HEK293T (cell line): ENCODE measurements around the gene PDX1.

Experiments
- ARNT ChIP-seq: fragments of 450-650 bp; IDR thresholded peaks from 2 replicates; pipeline ENCODE4 v1.6.1; 2017; ENCODE audit warnings: mild to moderate bottlenecking
- BHLHE40 ChIP-seq: fragments of 450-650 bp; IDR thresholded peaks from 2 replicates; pipeline ENCODE4 v1.6.1; 2016; ENCODE audit warnings: mild to moderate bottlenecking, moderate library complexity, borderline replicate concordance
- ELF4 ChIP-seq: fragments of 450-650 bp; IDR thresholded peaks from 2 replicates; pipeline ENCODE4 v1.6.1; 2017; ENCODE audit warnings: antibody characterized with exemption
- FOXK2 ChIP-seq: fragments of 450-650 bp; IDR thresholded peaks from 2 replicates; pipeline ENCODE4 v1.6.1; 2016; ENCODE audit warnings: mild to moderate bottlenecking
- FOXM1 ChIP-seq: fragments of 450-650 bp; IDR thresholded peaks from 2 replicates; pipeline ENCODE4 v1.6.1; 2017; ENCODE audit warnings: mild to moderate bottlenecking, borderline replicate concordance
- HDGF ChIP-seq: fragments of 450-650 bp; IDR thresholded peaks from 2 replicates; pipeline ENCODE4 v1.6.1; 2017; ENCODE audit warnings: antibody characterized with exemption, borderline replicate concordance
- NFRKB ChIP-seq: fragments of 450-650 bp; IDR thresholded peaks from 2 replicates; pipeline ENCODE4 v1.6.1; 2016; ENCODE audit warnings: mild to moderate bottlenecking, moderate library complexity
- PKNOX1 ChIP-seq: fragments of 450-650 bp; IDR thresholded peaks from 2 replicates; pipeline ENCODE4 v1.6.1; 2016
- SP1 ChIP-seq: fragments of 450-650 bp; IDR thresholded peaks from 2 replicates; pipeline ENCODE4 v1.6.1; 2017
- SUZ12 ChIP-seq: fragments of 450-650 bp; IDR thresholded peaks from 2 replicates; pipeline ENCODE4 v1.6.1; 2016; ENCODE audit warnings: mild to moderate bottlenecking
- ZNF384 ChIP-seq: fragments of 450-650 bp; IDR thresholded peaks from 2 replicates; pipeline ENCODE4 v1.6.1; 2016

GRCh38 chr13:27959976-27960361 is 40.2 kb downstream of the PDX1 start:
- no peak for TF ChIP-seq BHLHE40
- no peak for TF ChIP-seq FOXK2
- TF ChIP-seq ARNT: no peak
- no peak for TF ChIP-seq SUZ12
- no peak for TF ChIP-seq SP1
- TF ChIP-seq HDGF: no peak
- TF ChIP-seq ZNF384: no peak
- no peak for TF ChIP-seq ELF4
- no peak for TF ChIP-seq FOXM1
- no peak for TF ChIP-seq PKNOX1
- no peak for TF ChIP-seq NFRKB
